GM12892 (cell line): Measurements from ENCODE around the gene APOBEC3B.

Experiments used
- POLR2A ChIP-seq: IDR thresholded peaks from 2 replicates; pipeline ENCODE4 v1.6.1; 2011; ENCODE audit warnings: low read depth, low read length, control low read depth
- POLR2AphosphoS5 ChIP-seq: IDR thresholded peaks from 2 replicates; pipeline ENCODE4 v1.6.1; 2011; ENCODE audit warnings: low read depth, low read length, control low read depth
- TAF1 ChIP-seq: IDR thresholded peaks from 2 replicates; pipeline ENCODE4 v1.6.1; 2011; ENCODE audit warnings: low read depth, mild to moderate bottlenecking, control low read depth, low read length, borderline replicate concordance

DNA sequence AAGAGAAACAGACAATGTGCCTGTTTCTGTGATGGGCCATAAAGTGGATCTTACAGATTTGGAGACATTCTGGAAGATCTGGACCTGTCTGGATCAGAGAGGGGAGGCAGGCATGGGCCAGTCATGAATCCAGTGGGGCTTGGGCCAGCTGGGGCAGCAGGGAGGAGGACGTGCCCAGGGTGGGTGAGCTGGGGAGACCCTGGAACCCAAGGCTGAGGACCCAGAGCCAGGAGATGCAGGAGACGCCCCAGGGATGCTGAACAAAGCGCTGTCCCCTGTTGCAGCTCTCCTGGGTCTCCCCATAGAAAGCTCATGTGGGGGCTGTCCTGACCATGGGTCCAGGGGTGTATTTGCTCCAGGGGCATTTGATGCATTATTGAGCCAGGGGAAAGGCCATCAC lies 26.2 kb upstream of the APOBEC3B start:
- TF ChIP-seq TAF1, result no peak
- no peak for TF ChIP-seq POLR2A
- TF ChIP-seq POLR2AphosphoS5, result no peak
